Fibroblast of skin of scalp (primary cell): Measurements from ENCODE around the gene PTMS.

Source experiments
- DNase-seq: peaks from one replicate; pipeline ENCODE4 v3.0.0-alpha.2; 2013

Gene PTMS

GRCh38 chr12:6771509-6772330 lies 5.6 kb downstream of the PTMS start:
- no peak for DNase-seq

GRCh38 chr12:6772331-6772695 lies 6.2 kb downstream of the PTMS start, which contains the start of gene LAG3:
Gene LAG3, plus strand, starts transcription at chr12:6772520. Its CDS starts 333 bp downstream, at chr12:6772853.
- no peak for DNase-seq

GRCh38 chr12:6772726-6773589 lies 6.8 kb downstream of the PTMS start:
- DNase-seq = no peak

DNA sequence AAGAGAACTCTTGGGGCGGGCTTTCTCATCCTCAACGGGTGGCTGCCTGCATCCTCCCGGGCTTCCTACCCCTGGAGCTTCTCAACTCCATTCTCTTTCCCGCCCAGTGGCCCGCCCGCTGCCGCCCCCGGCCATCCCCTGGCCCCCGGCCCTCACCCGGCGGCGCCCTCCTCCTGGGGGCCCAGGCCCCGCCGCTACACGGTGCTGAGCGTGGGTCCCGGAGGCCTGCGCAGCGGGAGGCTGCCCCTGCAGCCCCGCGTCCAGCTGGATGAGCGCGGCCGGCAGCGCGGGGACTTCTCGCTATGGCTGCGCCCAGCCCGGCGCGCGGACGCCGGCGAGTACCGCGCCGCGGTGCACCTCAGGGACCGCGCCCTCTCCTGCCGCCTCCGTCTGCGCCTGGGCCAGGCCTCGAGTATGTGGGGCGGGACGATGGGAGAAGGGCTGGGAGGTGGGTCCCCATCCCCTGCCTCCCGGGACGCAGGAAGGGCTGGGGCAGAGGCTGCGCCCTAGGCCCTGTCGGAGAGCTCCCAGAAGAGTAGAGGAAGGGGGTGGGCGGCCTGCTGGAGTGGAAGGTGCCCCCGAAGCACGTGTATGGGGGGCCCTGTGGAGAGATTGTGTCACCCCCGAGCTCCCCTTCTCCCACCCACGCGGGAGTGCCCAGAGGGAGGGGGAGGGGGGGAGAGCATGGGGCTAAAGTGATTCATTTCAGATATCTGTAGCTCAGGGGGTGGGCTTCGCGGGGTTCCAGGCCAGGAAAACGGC lies 7.6 kb downstream of the PTMS start:
- DNase-seq = no peak

DNA sequence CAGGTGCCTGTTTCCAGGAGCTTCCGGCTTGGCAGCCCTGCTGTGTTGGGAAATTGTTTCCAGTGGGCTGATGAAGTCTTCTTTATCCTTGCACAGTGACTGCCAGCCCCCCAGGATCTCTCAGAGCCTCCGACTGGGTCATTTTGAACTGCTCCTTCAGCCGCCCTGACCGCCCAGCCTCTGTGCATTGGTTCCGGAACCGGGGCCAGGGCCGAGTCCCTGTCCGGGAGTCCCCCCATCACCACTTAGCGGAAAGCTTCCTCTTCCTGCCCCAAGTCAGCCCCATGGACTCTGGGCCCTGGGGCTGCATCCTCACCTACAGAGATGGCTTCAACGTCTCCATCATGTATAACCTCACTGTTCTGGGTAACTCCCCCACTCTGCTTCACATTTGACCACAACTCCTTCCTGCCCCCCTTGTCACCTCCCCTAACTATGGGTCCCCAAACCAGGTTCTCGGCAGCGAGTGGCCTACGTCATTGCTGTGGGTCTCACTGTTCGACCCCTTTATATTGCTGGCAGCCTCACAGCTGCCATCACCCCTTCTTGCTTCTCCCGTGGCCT lies 8.4 kb downstream of the PTMS start:
- DNase-seq = no peak

GRCh38 chr12:6775185-6776174 lies 9.3 kb downstream of the PTMS start:
- DNase-seq = no peak

DNA sequence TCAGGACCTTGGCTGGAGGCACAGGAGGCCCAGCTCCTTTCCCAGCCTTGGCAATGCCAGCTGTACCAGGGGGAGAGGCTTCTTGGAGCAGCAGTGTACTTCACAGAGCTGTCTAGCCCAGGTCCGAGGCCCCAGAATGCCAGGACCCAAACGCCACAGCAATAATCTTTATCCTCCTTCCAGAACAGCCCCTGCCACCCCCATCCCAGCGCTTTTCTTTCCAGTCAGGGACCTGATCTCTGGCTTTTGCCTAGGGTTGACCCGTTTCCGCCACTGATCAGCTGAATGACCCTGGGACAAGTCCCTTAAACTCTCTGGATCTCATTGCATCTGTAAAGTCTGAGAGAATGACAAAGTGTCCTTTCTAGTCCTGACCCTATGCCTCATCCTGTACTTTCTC lies 11.2 kb downstream of the PTMS start:
- no peak for DNase-seq

DNA sequence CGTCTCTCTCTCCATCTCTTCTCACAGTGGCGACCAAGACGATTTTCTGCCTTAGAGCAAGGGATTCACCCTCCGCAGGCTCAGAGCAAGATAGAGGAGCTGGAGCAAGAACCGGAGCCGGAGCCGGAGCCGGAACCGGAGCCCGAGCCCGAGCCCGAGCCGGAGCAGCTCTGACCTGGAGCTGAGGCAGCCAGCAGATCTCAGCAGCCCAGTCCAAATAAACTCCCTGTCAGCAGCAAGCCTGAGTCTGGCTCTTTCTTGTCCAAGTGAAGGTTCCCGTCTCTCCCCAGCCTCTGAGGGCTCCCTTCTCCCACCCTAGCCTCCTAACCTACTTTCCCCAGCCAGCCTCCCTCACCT lies 12.0 kb downstream of the PTMS start:
- no peak for DNase-seq

GRCh38 chr12:6778574-6779550 lies 12.7 kb downstream of the PTMS start:
- peak; percentile 93 for DNase-seq

GRCh38 chr12:6779708-6780432 lies 13.7 kb downstream of the PTMS start:
- DNase-seq = no peak

DNA sequence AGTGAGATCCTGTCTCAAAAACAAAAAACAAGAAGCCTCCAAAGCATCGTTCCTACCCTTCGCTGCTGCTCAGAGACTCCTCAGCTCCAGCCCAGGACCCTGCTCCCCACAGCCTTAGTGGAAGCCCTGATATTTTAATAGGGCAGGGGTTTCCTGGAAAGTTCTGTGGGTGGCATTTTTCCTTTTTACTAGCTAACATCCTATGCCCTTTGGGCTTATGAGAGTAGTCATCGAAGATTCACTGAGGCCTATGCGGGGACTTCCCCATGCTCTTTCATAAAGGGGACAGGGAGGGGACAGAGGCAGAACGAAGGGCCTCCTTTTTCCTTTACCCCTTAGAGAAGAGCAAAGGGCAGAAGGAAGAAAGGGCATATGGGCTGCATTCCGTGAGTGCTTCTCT lies 14.4 kb downstream of the PTMS start:
- no peak for DNase-seq

DNA sequence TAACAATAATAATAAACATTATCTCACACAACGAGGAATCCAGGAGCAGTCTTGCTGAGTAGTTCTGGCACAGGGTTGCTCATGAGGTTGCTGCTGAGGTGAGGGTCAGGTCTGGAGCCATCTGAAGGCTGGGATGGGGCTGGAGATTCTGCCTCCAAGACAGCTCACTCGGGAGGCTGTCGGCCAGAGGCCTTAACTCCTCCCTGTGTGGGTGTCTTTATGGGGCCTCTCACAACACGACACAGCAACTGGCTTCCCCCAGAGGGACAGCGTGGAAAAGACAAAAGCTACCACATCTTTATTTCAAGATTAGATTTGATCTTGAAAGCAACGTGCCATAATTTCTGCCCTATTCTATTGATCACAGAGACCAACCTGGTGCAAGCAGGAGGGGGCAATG lies 16.0 kb downstream of the PTMS start:
- DNase-seq = no peak

- DNase-seq = no peak
Measured at GRCh38 chr12:6782850-6783566, 16.8 kb downstream of the PTMS start.

- DNase-seq = no peak
Measured at GRCh38 chr12:6783828-6784227, 17.7 kb downstream of the PTMS start.

DNA sequence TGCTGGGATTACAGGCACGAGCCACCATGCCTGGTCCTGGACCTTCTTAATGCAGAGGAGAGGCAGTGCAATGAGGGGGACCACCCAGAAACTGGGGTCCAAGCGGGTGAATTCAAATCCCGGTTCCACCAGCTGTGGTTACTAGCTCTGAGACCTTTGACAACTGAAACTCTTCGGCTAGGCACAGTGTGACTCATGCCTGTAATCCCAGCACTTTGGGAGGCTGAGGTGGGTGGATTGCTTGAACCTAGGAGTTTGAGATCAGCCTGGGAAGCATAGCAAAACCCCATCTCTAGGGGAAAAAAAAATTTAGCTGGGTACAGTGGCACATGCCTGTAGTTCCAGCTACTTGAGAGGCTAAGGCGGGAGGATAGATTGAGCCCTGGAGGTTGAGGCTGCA lies 18.1 kb downstream of the PTMS start:
- no peak for DNase-seq

DNA sequence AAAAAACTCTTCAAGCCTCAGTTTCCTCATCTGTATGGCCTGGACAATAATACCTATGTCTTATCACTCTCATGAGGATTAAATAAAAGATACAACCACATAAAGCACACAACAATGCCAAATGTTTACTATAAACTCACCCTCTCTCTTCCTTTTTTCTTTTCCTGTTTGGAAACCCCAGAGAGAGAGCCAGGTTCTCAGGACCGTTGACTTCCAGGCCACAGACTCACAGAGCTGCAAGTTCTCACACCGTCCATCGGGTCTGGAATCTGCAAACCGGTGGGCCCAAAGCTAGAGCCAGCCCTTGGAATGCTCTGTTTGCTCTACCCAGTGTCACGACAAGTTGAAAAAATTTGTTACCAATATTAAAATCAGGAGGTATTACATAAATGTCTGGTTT lies 18.6 kb downstream of the PTMS start:
- no peak for DNase-seq

GRCh38 chr12:6786416-6787094 lies 20.4 kb downstream of the PTMS start:
- no peak for DNase-seq

GRCh38 chr12:6787309-6787708 lies 21.1 kb downstream of the PTMS start:
- no peak for DNase-seq
